H1 (cell line): ENCODE results near the gene ERGIC3. TPM values are rescaled to one million over a fixed set of nuclear protein-coding genes. Genes with fewer than 3 reads are reported as not detected.

Experiments
- CBX5 ChIP-seq: fragments of 300-800, 300-1000 bp; sonication (generic); IDR thresholded peaks from 2 replicates; pipeline ENCODE4 v1.7.1; 2016; ENCODE audit warnings: antibody characterized with exemption, low read length, low read depth
- CHD7 ChIP-seq: fragments of 300-600 bp; sonication (generic); IDR thresholded peaks from 2 replicates; pipeline ENCODE4 v1.7.1; 2012; ENCODE audit warnings: low read length, moderate library complexity, mild to moderate bottlenecking, inconsistent platforms; ENCODE audit not compliant: insufficient replicate concordance
- SIN3A ChIP-seq, 2 experiments: IDR thresholded peaks in 1 of 2; conservative IDR thresholded peaks in 1 of 2; 2 replicates each; pipeline ENCODE4 v1.6.1; 2011 to 2012; ENCODE audit warnings: low read length in 2 of 2, improper control_type of control experiment in 1 of 2, low read depth in 1 of 2, mild to moderate bottlenecking in 1 of 2
- polyA plus RNA-seq, 7 experiments: library from polyadenylated mRNA; depleted of rRNA in 3 of 7; stranded (reverse) in 5 of 7; unstranded in 2 of 7; fragments of >200 nt in 5 of 7; fragments of 200-250 nt in 2 of 7; gene quantifications; 1 replicate in 5 of 7; 2 replicates in 1 of 7; 4 replicates in 1 of 7; pipeline versions ENCODE4 v1.2.1 to v1.2.3, GENCODE V29; 2011 to 2013; ENCODE audit warnings: missing spikeins in 2 of 7, mixed read lengths in 2 of 7
- total RNA-seq: library from RNA; stranded (reverse); fragmentation: NEBNext Ultra II Directional; extraction: Animal tissue kit (Norgen Biotek cat#: 25700); gene quantifications from 2 replicates; pipeline ENCODE4 v1.2.1, GENCODE V29; 2021

The ERGIC3 gene
- total and polyA plus RNA-seq, 2 of the 8 experiments (the other 6 are each of a cell fraction or from before 2014, with no cell fraction given), result 178 to 341 TPM

DNA sequence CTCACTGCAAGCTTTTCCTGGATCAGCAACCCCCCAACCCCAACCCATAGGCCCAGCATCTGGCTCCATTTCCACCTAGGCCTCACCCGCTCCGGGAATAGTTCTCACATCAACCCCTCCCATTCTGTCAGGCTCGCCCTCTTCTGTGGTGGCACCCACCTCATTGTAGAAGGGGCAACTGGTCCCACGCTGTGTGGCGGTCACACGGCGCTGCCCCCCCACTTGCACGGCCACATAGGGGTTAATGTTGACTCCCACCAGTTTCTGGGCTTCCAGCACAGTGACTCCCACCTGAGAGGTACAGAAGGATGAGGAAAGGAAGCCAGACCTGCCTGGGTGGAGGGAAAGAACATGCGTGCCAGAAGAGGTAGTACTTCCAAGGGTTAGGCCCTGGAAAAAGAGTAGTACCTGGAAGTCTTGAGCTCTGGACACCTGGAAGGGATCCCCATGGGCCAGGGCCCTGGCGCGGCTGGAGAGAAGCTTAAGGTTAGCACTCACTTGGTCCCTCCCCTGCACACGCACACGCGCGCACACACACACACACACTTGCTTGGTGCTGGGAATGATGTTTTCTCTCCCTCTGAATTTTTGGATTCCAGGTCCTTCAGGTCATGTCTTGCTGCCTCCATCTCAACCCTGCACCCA lies 61.1 kb downstream of the ERGIC3 start (continued):
- no peak for TF ChIP-seq CHD7
- no peak for TF ChIP-seq SIN3A (conservative IDR thresholded peaks at IDR 0.05 in 1 of 2, IDR thresholded peaks at IDR 0.05 in 1 of 2; ENCODE audit: low read depth in 1 of 2, low read length in 2 of 2)
- no peak for TF ChIP-seq CBX5
- TF ChIP-seq, all 59 proteins: peak for 0
